Spinal cord (tissue), 10 donors: Measurements from ENCODE around the gene PGAM5. TPM values are rescaled to one million over a fixed set of nuclear protein-coding genes. Genes with fewer than 3 reads are reported as not detected.
"Not testable (repeated sequence)": the region's sequence is repeated elsewhere in the genome, so short reads cannot be mapped to it uniquely, and the experiment has no call there.

Experiments
- DNase-seq, 6 donors: peaks; one replicate each; pipeline versions ENCODE4 v3.0.0 to v3.0.0-alpha.2; 2013 to 2015; ENCODE audit warnings: low spot score in 6 of 6, low read depth in 4 of 6
- H3K27ac ChIP-seq: one replicate; pipeline ENCODE4 v1.5.1; 2013; ENCODE audit warnings: low read depth, low read length, control low read depth
- H3K27me3 ChIP-seq: one replicate; pipeline ENCODE4 v1.6.1; 2013; ENCODE audit warnings: low read length; ENCODE audit not compliant: control insufficient read depth, insufficient read depth
- H3K36me3 ChIP-seq: one replicate; pipeline ENCODE4 v1.6.1; 2013; ENCODE audit warnings: low read length; ENCODE audit not compliant: control insufficient read depth, insufficient read depth
- H3K4me1 ChIP-seq: one replicate; pipeline ENCODE4 v1.6.1; 2013; ENCODE audit warnings: low read length; ENCODE audit not compliant: control insufficient read depth, insufficient read depth
- H3K4me3 ChIP-seq: one replicate; pipeline ENCODE4 v1.5.1; 2013; ENCODE audit warnings: low read depth, low read length, control low read depth
- H3K9me3 ChIP-seq: one replicate; pipeline ENCODE4 v1.6.1; 2013; ENCODE audit warnings: low read length; ENCODE audit not compliant: control insufficient read depth, insufficient read depth
- WGBS: methylation state at CpG from one replicate; pipeline ENCODE4 v1.1.5; 2013; ENCODE audit warnings: missing lambda C conversion rate; ENCODE audit not compliant: insufficient coverage; 5-methylcytosine and 5-hydroxymethylcytosine counted together
- polyA plus RNA-seq, 2 donors: library from polyadenylated mRNA; unstranded; fragments of 120-200 nt; gene quantifications; one replicate each; pipeline ENCODE4 v1.2.1, GENCODE V29; 2013; ENCODE audit not compliant: insufficient read length in 2 of 2
- total RNA-seq, 2 donors: library from RNA; depleted of rRNA in 1 of 2; stranded (reverse); fragments of 120-200 nt in 1 of 2; fragments of >200 nt in 1 of 2; gene quantifications; one replicate each; pipeline versions ENCODE4 v1.2.3 to v1.2.4, GENCODE V29; 2013 to 2014
- donor health status: healthy.

PGAM5 gene
- total and polyA plus RNA-seq, 4 donors: 19.9 to 34.8 (median 28.3) TPM

GRCh38 chr12:132754160-132754932, 43.7 kb downstream of the PGAM5 start:
- no peak for DNase-seq
- WGBS: 82% methylated on average over 8 of the region's 14 CpGs
- Histone ChIP-seq H3K27me3 (no peaks in the 10 kb centered on the region), H3K27ac (no peak overlapping the region), H3K4me1 (no peaks in the 10 kb centered on the region), H3K9me3 (no peaks in the 10 kb centered on the region), H3K36me3 (peaks cover 78% of the 10 kb centered on the region), H3K4me3 (no peak overlapping the region)

DNA sequence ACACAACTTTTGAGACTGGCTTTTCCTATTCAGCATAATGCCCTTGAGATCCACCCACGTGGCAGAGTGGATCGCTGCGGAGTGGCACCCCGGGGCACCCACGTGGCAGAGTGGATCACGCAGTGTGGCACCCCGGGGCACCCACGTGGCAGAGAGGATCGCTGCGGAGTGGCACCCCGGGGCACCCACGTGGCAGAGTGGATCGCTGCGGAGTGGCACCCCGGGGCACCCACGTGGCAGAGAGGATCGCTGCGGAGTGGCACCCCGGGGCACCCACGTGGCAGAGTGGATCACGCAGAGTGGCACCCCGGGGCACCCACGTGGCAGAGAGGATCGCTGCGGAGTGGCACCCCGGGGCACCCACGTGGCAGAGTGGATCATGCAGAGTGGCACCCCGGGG, 48.2 kb downstream of the PGAM5 start:
- H3K4me3 ChIP-seq, H3K27me3 ChIP-seq, H3K9me3 ChIP-seq, DNase-seq, H3K27ac ChIP-seq: not testable (repeated sequence)
- WGBS: 95% methylated on average over 9 of the region's 28 CpGs
- Histone ChIP-seq H3K4me1 (peaks cover 23% of the 10 kb centered on the region), H3K36me3 (peaks cover 42% of the 10 kb centered on the region)

GRCh38 chr12:132759359-132759758, 48.7 kb downstream of the PGAM5 start:
- H3K27ac ChIP-seq: no peak overlapping the region
- peaks cover 44% of the 10 kb centered on the region for H3K36me3 ChIP-seq
- H3K4me3 ChIP-seq: no peak overlapping the region
- H3K27me3 ChIP-seq: no peaks in the 10 kb centered on the region
- H3K9me3 ChIP-seq: no peaks in the 10 kb centered on the region
- 100% methylated on average over 4 of the region's 8 CpGs for WGBS
- peaks cover 23% of the 10 kb centered on the region for H3K4me1 ChIP-seq
- DNase-seq: no peak

DNA sequence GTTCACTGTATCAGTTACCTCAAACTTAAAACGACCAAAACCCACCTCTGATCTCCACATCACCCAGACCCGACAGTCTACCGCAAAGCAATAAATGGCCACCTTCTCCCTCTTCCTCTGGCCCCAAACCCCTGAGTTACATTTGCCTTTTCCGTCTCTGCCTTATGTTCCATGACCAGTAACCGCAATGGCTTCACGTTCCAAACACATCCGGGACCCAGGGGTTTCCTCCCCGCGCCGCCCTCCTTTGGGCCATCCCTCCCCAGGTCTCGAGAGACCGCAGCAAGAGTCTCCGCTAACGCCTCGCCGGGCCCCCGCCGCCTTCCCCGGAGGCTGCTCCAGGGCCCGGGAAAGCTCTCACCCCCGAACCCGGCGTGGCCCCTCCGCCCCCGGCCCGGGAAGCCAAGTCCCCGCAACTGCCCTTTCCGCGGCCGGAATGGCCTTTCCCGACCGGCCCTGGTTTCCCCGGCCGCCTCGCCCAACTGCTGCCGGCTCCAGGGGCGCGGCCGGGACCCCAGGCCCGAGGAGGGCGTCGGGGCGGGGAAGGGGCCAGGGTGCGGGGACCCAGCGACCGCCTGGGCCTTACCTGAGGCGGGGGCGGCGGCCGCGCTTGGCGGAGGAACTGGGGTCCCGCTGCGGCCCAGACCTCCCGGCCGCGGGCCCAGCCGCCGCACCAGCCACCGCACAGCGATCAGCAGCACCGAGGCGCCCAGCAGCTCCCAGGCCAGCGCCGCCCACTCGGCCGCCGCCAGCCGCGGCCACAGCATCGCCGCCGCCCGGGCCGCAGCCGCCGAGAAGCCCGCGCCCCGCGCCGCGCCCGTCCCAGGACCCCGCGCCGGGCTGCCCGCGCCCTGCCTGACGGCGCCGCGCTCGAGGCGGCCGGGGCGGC, 50.6 kb downstream of the PGAM5 start, which contains the start of gene ANKLE2:
Gene ANKLE2, minus strand, starts transcription at position 801 of the 889 bp plus-strand sequence. Its CDS starts 34 bp downstream, at position 767.
- peak within 1 kb of the TSS; percentile 80 for H3K4me3 ChIP-seq

DNA sequence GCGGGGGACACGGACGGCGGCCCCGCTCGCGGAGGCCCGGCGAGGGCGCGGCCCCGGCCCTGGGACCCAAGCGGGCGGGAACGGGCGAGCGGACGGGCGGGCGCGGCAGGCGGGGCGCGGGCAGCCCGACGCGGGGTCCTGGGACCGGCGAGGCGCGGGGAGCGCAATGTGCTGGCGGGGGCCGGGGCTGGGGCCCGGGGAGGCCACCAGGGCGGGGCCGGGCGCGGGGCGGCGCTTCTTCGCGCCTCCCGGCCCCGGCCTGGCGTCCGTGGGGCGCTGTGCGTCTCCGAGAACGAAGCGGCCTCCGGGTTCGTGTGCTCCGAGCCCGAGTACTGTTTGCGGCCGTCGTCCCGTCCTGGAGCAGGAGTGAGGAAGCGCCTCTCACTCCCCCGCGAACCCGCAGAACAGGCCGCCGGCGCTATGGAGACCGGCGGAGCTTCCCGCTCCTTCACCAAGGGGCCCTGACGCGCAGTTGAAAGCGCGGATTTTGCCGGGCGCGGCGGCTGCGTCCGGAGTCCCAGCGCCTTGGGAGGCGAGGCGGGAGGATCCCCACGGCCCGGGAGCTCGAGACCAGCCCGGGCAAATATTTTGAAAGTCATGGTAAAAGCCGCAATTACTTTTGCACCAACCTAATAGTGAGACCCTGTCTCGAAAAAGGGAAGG, 51.4 kb downstream of the PGAM5 start:
- Histone ChIP-seq H3K27ac (peak overlapping the region; percentile 94), H3K9me3 (no peaks in the 10 kb centered on the region), H3K36me3 (peaks cover 35% of the 10 kb centered on the region), H3K4me1 (peaks cover 23% of the 10 kb centered on the region), H3K27me3 (no peaks in the 10 kb centered on the region), H3K4me3 (peak overlapping the region; percentile 80)
- peak; percentile 61 to 95 (median 73) for DNase-seq
- under 1% methylated on average over 87 of the region's 89 CpGs for WGBS

More for the DNA sequence above, 50.6 kb downstream of the PGAM5 start, which contains the start of gene ANKLE2:
- WGBS: under 1% methylated on average over 97 of the region's 97 CpGs
- peaks cover 36% of the 10 kb centered on the region for H3K36me3 ChIP-seq
- peak in 4 of 6 donors; percentile 11 to 57 (median 26) for DNase-seq
- H3K27ac ChIP-seq: peak within 1 kb of the TSS; percentile 94
- H3K27me3 ChIP-seq: no peaks in the 10 kb centered on the region
- no peaks in the 10 kb centered on the region for H3K9me3 ChIP-seq
- peaks cover 23% of the 10 kb centered on the region for H3K4me1 ChIP-seq

- peaks cover 29% of the 10 kb centered on the region for H3K4me1 ChIP-seq
- no peaks in the 10 kb centered on the region for H3K27me3 ChIP-seq
- H3K4me3 ChIP-seq: no peak overlapping the region
- DNase-seq: no peak
- 95% methylated on average over 18 of the region's 20 CpGs for WGBS
- no peaks in the 10 kb centered on the region for H3K9me3 ChIP-seq
- peaks cover 20% of the 10 kb centered on the region for H3K36me3 ChIP-seq
- H3K27ac ChIP-seq: no peak overlapping the region
Measured at GRCh38 chr12:132764231-132764630, 53.6 kb downstream of the PGAM5 start.

- no peak overlapping the region for H3K27ac ChIP-seq
- H3K27me3 ChIP-seq: no peaks in the 10 kb centered on the region
- H3K4me3 ChIP-seq: no peak overlapping the region
- H3K9me3 ChIP-seq: no peaks in the 10 kb centered on the region
- peaks cover 26% of the 10 kb centered on the region for H3K4me1 ChIP-seq
- WGBS: 80% methylated on average over 11 of the region's 11 CpGs
- DNase-seq: no peak
- H3K36me3 ChIP-seq: peaks cover 27% of the 10 kb centered on the region
Measured at GRCh38 chr12:132765361-132765760, 54.7 kb downstream of the PGAM5 start.

GRCh38 chr12:132766380-132767085, 55.9 kb downstream of the PGAM5 start:
- peaks cover 34% of the 10 kb centered on the region for H3K36me3 ChIP-seq
- H3K4me3 ChIP-seq: no peak overlapping the region
- H3K27ac ChIP-seq: no peak overlapping the region
- DNase-seq: peak in 1 of 6 donors; percentile 34
- WGBS: 83% methylated on average over 24 of the region's 27 CpGs
- H3K4me1 ChIP-seq: peaks cover 17% of the 10 kb centered on the region
- H3K27me3 ChIP-seq: no peaks in the 10 kb centered on the region
- no peaks in the 10 kb centered on the region for H3K9me3 ChIP-seq
